ENCODE data around the gene SPINT4. TPM values are rescaled to one million over a fixed set of nuclear protein-coding genes. Genes with fewer than 3 reads are reported as not detected.

Gene SPINT4
- total and polyA plus RNA-seq, 2 of the 8 experiments (the other 6 are each of a cell fraction or from before 2014, with no cell fraction given): not detected

DNA sequence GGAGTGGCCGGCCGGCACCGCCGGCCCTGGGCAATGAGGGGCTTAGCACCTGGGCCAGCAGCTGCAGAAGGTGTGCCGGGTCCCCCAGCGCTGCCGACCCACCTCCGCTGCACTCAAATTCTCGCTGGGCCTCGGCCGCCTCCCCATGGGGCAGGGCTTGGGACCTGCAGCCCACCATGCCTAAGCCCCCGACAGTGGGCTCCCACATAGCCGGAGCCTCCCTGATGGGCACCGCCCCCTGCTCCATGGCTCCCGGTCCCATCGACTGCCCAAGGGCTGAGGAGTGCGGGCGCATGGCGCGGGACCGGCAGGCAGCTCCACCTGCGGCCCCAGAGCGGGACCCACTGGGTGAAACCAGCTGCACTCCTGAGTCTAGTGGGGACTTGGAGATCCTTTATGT lies 13.8 kb downstream of the SPINT4 start (continued):
- TF ChIP-seq, protein P1, sequence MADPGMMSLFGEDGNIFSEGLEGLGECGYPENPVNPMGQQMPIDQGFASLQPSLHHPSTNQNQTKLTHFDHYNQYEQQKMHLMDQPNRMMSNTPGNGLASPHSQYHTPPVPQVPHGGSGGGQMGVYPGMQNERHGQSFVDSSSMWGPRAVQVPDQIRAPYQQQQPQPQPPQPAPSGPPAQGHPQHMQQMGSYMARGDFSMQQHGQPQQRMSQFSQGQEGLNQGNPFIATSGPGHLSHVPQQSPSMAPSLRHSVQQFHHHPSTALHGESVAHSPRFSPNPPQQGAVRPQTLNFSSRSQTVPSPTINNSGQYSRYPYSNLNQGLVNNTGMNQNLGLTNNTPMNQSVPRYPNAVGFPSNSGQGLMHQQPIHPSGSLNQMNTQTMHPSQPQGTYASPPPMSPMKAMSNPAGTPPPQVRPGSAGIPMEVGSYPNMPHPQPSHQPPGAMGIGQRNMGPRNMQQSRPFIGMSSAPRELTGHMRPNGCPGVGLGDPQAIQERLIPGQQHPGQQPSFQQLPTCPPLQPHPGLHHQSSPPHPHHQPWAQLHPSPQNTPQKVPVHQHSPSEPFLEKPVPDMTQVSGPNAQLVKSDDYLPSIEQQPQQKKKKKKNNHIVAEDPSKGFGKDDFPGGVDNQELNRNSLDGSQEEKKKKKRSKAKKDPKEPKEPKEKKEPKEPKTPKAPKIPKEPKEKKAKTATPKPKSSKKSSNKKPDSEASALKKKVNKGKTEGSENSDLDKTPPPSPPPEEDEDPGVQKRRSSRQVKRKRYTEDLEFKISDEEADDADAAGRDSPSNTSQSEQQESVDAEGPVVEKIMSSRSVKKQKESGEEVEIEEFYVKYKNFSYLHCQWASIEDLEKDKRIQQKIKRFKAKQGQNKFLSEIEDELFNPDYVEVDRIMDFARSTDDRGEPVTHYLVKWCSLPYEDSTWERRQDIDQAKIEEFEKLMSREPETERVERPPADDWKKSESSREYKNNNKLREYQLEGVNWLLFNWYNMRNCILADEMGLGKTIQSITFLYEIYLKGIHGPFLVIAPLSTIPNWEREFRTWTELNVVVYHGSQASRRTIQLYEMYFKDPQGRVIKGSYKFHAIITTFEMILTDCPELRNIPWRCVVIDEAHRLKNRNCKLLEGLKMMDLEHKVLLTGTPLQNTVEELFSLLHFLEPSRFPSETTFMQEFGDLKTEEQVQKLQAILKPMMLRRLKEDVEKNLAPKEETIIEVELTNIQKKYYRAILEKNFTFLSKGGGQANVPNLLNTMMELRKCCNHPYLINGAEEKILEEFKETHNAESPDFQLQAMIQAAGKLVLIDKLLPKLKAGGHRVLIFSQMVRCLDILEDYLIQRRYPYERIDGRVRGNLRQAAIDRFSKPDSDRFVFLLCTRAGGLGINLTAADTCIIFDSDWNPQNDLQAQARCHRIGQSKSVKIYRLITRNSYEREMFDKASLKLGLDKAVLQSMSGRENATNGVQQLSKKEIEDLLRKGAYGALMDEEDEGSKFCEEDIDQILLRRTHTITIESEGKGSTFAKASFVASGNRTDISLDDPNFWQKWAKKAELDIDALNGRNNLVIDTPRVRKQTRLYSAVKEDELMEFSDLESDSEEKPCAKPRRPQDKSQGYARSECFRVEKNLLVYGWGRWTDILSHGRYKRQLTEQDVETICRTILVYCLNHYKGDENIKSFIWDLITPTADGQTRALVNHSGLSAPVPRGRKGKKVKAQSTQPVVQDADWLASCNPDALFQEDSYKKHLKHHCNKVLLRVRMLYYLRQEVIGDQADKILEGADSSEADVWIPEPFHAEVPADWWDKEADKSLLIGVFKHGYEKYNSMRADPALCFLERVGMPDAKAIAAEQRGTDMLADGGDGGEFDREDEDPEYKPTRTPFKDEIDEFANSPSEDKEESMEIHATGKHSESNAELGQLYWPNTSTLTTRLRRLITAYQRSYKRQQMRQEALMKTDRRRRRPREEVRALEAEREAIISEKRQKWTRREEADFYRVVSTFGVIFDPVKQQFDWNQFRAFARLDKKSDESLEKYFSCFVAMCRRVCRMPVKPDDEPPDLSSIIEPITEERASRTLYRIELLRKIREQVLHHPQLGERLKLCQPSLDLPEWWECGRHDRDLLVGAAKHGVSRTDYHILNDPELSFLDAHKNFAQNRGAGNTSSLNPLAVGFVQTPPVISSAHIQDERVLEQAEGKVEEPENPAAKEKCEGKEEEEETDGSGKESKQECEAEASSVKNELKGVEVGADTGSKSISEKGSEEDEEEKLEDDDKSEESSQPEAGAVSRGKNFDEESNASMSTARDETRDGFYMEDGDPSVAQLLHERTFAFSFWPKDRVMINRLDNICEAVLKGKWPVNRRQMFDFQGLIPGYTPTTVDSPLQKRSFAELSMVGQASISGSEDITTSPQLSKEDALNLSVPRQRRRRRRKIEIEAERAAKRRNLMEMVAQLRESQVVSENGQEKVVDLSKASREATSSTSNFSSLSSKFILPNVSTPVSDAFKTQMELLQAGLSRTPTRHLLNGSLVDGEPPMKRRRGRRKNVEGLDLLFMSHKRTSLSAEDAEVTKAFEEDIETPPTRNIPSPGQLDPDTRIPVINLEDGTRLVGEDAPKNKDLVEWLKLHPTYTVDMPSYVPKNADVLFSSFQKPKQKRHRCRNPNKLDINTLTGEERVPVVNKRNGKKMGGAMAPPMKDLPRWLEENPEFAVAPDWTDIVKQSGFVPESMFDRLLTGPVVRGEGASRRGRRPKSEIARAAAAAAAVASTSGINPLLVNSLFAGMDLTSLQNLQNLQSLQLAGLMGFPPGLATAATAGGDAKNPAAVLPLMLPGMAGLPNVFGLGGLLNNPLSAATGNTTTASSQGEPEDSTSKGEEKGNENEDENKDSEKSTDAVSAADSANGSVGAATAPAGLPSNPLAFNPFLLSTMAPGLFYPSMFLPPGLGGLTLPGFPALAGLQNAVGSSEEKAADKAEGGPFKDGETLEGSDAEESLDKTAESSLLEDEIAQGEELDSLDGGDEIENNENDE (IDR thresholded peaks at IDR 0.05; ENCODE audit: insufficient replicate concordance, low read length): no peak
- TF ChIP-seq SRF (IDR thresholded peaks at IDR 0.05; ENCODE audit: low read depth, low read length) (no peak), BRCA1 (IDR thresholded peaks at IDR 0.05; ENCODE audit: low read depth, low read length) (no peak), CREB1 (IDR thresholded peaks at IDR 0.05) (no peak), KDM1A (IDR thresholded peaks at IDR 0.05; ENCODE audit: borderline replicate concordance, low read length) (no peak), HDAC2 (IDR thresholded peaks at IDR 0.05; ENCODE audit: borderline replicate concordance in 1 of 2, low read depth in 2 of 2, low read length in 2 of 2) (no peak), POLR2AphosphoS5 (IDR thresholded peaks at IDR 0.05; ENCODE audit: low read depth, low read length) (no peak)
- TF ChIP-seq, protein P2, sequence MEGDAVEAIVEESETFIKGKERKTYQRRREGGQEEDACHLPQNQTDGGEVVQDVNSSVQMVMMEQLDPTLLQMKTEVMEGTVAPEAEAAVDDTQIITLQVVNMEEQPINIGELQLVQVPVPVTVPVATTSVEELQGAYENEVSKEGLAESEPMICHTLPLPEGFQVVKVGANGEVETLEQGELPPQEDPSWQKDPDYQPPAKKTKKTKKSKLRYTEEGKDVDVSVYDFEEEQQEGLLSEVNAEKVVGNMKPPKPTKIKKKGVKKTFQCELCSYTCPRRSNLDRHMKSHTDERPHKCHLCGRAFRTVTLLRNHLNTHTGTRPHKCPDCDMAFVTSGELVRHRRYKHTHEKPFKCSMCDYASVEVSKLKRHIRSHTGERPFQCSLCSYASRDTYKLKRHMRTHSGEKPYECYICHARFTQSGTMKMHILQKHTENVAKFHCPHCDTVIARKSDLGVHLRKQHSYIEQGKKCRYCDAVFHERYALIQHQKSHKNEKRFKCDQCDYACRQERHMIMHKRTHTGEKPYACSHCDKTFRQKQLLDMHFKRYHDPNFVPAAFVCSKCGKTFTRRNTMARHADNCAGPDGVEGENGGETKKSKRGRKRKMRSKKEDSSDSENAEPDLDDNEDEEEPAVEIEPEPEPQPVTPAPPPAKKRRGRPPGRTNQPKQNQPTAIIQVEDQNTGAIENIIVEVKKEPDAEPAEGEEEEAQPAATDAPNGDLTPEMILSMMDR (IDR thresholded peaks at IDR 0.05; ENCODE audit: control extremely low read depth in 1 of 3, insufficient read depth in 1 of 3, low read depth in 1 of 3, low read length in 3 of 3): no peak

Data from H1 (cell line).